Measurements from ENCODE around the gene SLITRK3.

The SLITRK3 gene

GRCh38 chr3:165195640-165196576 lies at the start of gene SLITRK3:
Gene SLITRK3, minus strand, starts transcription at chr3:165196384. Its CDS starts 5,554 bp downstream, at chr3:165190830.
- no peak for DNase-seq

- no peak for DNase-seq
Observed at GRCh38 chr3:165243597-165243996, 47.4 kb upstream of the SLITRK3 start.

GRCh38 chr3:165233501-165234195 lies 37.5 kb upstream of the SLITRK3 start:
- DNase-seq = no peak

- no peak for DNase-seq
Observed at GRCh38 chr3:165225604-165226003, 29.4 kb upstream of the SLITRK3 start.

- DNase-seq = no peak
Observed at GRCh38 chr3:165217739-165218138, 21.6 kb upstream of the SLITRK3 start.

GRCh38 chr3:165212580-165212979 lies 16.4 kb upstream of the SLITRK3 start:
- no peak for DNase-seq

GRCh38 chr3:165211721-165212120 lies 15.5 kb upstream of the SLITRK3 start:
- DNase-seq = no peak

GRCh38 chr3:165210727-165211126 lies 14.5 kb upstream of the SLITRK3 start:
- no peak for DNase-seq

- no peak for DNase-seq
Observed at GRCh38 chr3:165210132-165210531, 13.9 kb upstream of the SLITRK3 start.

- DNase-seq = no peak
Observed at GRCh38 chr3:165206454-165207266, 10.5 kb upstream of the SLITRK3 start.

GRCh38 chr3:165204445-165204844 lies 8.3 kb upstream of the SLITRK3 start:
- no peak for DNase-seq

- no peak for DNase-seq
Observed at GRCh38 chr3:165202995-165203394, 6.8 kb upstream of the SLITRK3 start.

- no peak for DNase-seq
Observed at GRCh38 chr3:165201964-165202363, 5.8 kb upstream of the SLITRK3 start.

GRCh38 chr3:165197481-165197800 lies 1.3 kb upstream of the SLITRK3 start:
- DNase-seq = no peak

GRCh38 chr3:165196577-165197480 lies 645 bp upstream of the SLITRK3 start:
- DNase-seq = no peak

- no peak for DNase-seq
Observed at GRCh38 chr3:165195241-165195639, 944 bp downstream of the SLITRK3 start.

GRCh38 chr3:165194511-165195240 lies 1.5 kb downstream of the SLITRK3 start:
- DNase-seq = no peak

GRCh38 chr3:165193366-165194254 lies 2.6 kb downstream of the SLITRK3 start:
- no peak for DNase-seq

- no peak for DNase-seq
Observed at GRCh38 chr3:165192610-165193192, 3.5 kb downstream of the SLITRK3 start.

GRCh38 chr3:165191491-165191890 lies 4.7 kb downstream of the SLITRK3 start:
- DNase-seq = no peak

All from activated naive CD4-positive, alpha-beta T cell treated with anti-CD3 and anti-CD28 coated beads, Interleukin-2, amount 50 U/mL, for 16 hours (primary cell).